Upper lobe of left lung (tissue), 6 donors: ENCODE measurements around the gene DCBLD1. TPM values are rescaled to one million over a fixed set of nuclear protein-coding genes. Genes with fewer than 3 reads are reported as not detected.
"Not testable (repeated sequence)": the region's sequence is repeated elsewhere in the genome, so short reads cannot be mapped to it uniquely, and the experiment has no call there.

ENCODE experiments used
- ATAC-seq, 2 donors: fragments of 200-7000 bp; cut with Tn5 transposase; one replicate each; pipeline ENCODE4 v1.9.1; 2022; ENCODE audit warnings: mild to moderate bottlenecking in 2 of 2, moderate library complexity in 2 of 2; ENCODE audit not compliant: low FRiP score in 2 of 2
- DNase-seq, 2 donors: peaks; one replicate each; pipeline ENCODE4 v3.0.0-alpha.2; 2019 to 2020
- H3K27ac ChIP-seq, 4 donors: fragments of 200-600 bp; sonication (generic); one replicate each; pipeline ENCODE4 v1.5.1; 2016 to 2019
- H3K27me3 ChIP-seq, 4 donors: fragments of 200-600 bp; sonication (generic); one replicate each; pipeline ENCODE4 v1.5.1; 2017 to 2019
- H3K36me3 ChIP-seq, 4 donors: fragments of 200-600 bp; sonication (generic); one replicate each; pipeline ENCODE4 v1.5.1; 2016 to 2019
- H3K4me1 ChIP-seq, 4 donors: fragments of 200-600 bp; sonication (generic); one replicate each; pipeline ENCODE4 v1.5.1; 2018 to 2019
- H3K4me3 ChIP-seq, 4 donors: fragments of 200-600 bp; sonication (generic); one replicate each; pipeline ENCODE4 v1.5.1; 2017 to 2019; ENCODE audit warnings: mild to moderate bottlenecking in 2 of 4, moderate library complexity in 1 of 4
- H3K9me3 ChIP-seq, 4 donors: fragments of 200-600 bp; sonication (generic); one replicate each; pipeline ENCODE4 v1.5.1; 2018 to 2019
- EP300 ChIP-seq, 4 donors: sonication (generic); formaldehyde crosslinking; IDR thresholded peaks; one replicate each; pipeline ENCODE4 v1.5.1; 2017; ENCODE audit warnings: antibody characterized with exemption in 4 of 4, control low read depth in 2 of 4
- POLR2A ChIP-seq, 4 donors: fragments of 450-650 bp; IDR thresholded peaks; one replicate each; pipeline ENCODE4 v1.5.1; 2016 to 2017; ENCODE audit warnings: antibody characterized with exemption in 4 of 4, mild to moderate bottlenecking in 2 of 4
- POLR2AphosphoS5 ChIP-seq, 2 donors: sonication (generic); formaldehyde crosslinking; IDR thresholded peaks; one replicate each; pipeline ENCODE4 v1.5.1; 2017; ENCODE audit warnings: antibody characterized with exemption in 2 of 2
- WGBS, 2 donors: methylation state at CpG; one replicate each; pipeline ENCODE4 v1.1.5; 2017 to 2018; 5-methylcytosine and 5-hydroxymethylcytosine counted together
- total RNA-seq, 6 donors: library from RNA; depleted of rRNA in 4 of 6; stranded (reverse); fragments of >200 nt in 4 of 6; gene quantifications; one replicate each; pipeline versions ENCODE4 v1.1.0 to v1.2.1, GENCODE V29; 2016 to 2021
- TF ChIP-seq, protein P1 (sequence below), 6 experiments: fragments of 450-650 bp in 4 of 6; fragments of 200-600 bp in 2 of 6; sonication (generic) in 2 of 6; IDR thresholded peaks; one replicate each; pipeline ENCODE4 v1.5.1; 2016 to 2019; ENCODE audit warnings: antibody characterized with exemption in 6 of 6
- donor health status: DM: no; HTN: no; CAD: no; lungs with moderate emphysema.
- donor health status: DM: no; HTN: yes; CAD: no; lungs with severe emphysema.

DCBLD1 gene
- total RNA-seq, 6 donors from 2014 or later = 12.5 to 48.1 (median 19.6) TPM

DNA sequence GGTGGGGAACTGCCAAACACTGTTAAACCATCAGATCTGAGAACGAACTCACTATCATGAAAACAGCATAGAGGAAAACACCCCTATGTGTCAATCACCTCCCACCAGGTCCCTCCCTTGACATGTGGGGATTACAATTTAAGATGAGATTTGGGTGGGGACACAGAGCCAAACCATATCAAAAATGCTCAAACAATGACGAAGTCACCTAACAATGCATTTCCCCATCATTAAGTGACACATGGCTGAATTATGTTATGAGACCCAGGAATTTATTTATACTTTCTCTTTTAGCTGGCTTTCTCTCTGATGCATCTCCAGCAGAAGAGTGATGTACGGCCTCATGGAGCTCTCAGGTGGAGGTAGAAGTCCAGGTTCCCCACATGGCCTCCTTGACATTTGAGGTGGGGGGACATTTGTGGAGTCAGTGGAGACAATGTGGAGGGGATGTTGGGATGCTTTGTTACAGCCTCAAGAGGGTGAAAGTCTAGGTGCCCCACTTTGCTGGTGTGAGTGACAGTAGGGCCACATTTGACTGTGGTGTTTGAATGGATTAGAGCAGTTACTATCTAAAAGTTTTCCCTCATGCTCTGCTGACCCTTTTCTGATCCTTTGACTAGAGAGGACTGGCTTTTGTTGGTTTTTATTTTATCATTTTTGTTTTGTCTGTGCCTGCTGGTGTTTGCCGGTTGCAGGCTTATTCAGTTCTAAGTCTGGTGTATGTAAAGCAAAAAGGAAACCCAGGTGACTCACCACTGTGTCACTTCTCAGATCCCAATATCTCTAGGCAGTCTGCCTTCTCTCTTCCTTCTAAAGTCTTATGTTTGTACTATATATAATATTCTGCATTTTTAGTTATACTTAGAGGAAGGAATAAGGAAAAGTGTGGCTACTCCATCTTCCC is 18.5 kb upstream of the DCBLD1 start:
- Histone ChIP-seq H3K9me3 (no peaks in the 10 kb centered on the region), H3K27me3 (no peaks in the 10 kb centered on the region), H3K36me3 (no peaks in the 10 kb centered on the region), H3K27ac (no peak overlapping the region), H3K4me1 (peaks cover 0 to under 1% (median 0%) of the 10 kb centered on the region in 4 donors), H3K4me3 (no peak overlapping the region)
- no peak for TF ChIP-seq POLR2A (IDR thresholded peaks at IDR 0.05)
- TF ChIP-seq, protein P1, sequence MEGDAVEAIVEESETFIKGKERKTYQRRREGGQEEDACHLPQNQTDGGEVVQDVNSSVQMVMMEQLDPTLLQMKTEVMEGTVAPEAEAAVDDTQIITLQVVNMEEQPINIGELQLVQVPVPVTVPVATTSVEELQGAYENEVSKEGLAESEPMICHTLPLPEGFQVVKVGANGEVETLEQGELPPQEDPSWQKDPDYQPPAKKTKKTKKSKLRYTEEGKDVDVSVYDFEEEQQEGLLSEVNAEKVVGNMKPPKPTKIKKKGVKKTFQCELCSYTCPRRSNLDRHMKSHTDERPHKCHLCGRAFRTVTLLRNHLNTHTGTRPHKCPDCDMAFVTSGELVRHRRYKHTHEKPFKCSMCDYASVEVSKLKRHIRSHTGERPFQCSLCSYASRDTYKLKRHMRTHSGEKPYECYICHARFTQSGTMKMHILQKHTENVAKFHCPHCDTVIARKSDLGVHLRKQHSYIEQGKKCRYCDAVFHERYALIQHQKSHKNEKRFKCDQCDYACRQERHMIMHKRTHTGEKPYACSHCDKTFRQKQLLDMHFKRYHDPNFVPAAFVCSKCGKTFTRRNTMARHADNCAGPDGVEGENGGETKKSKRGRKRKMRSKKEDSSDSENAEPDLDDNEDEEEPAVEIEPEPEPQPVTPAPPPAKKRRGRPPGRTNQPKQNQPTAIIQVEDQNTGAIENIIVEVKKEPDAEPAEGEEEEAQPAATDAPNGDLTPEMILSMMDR (IDR thresholded peaks at IDR 0.05) = no peak
- TF ChIP-seq EP300 (IDR thresholded peaks at IDR 0.05) = no peak
- no peak for TF ChIP-seq POLR2AphosphoS5 (IDR thresholded peaks at IDR 0.05)
- 70 to 76% methylated on average over 4 of the region's 4 CpGs for WGBS, 2 donors
- DNase-seq = no peak
- ATAC-seq = no peak

GRCh38 chr6:117464700-117465099 is 17.8 kb upstream of the DCBLD1 start:
- DNase-seq = no peak
- H3K27ac ChIP-seq = no peak overlapping the region
- H3K4me3 ChIP-seq = no peak overlapping the region
- no peaks in the 10 kb centered on the region for H3K9me3 ChIP-seq
- TF ChIP-seq POLR2A (IDR thresholded peaks at IDR 0.05) (no peak), POLR2AphosphoS5 (IDR thresholded peaks at IDR 0.05) (no peak), EP300 (IDR thresholded peaks at IDR 0.05) (no peak)
- TF ChIP-seq, protein P1 (IDR thresholded peaks at IDR 0.05) = no peak
- H3K4me1 ChIP-seq = peaks cover 0 to 4% (median 0%) of the 10 kb centered on the region in 4 donors
- H3K27me3 ChIP-seq = no peaks in the 10 kb centered on the region
- 67 to 74% methylated on average over 2 of the region's 2 CpGs for WGBS, 2 donors
- no peaks in the 10 kb centered on the region for H3K36me3 ChIP-seq
- no peak for ATAC-seq

GRCh38 chr6:117465691-117466090 is 16.8 kb upstream of the DCBLD1 start:
- no peak for TF ChIP-seq POLR2AphosphoS5 (IDR thresholded peaks at IDR 0.05)
- TF ChIP-seq, protein P1 (IDR thresholded peaks at IDR 0.05) = no peak
- no peak for TF ChIP-seq POLR2A (IDR thresholded peaks at IDR 0.05)
- no peak for TF ChIP-seq EP300 (IDR thresholded peaks at IDR 0.05)

GRCh38 chr6:117467876-117468275 is 14.6 kb upstream of the DCBLD1 start:
- H3K27ac ChIP-seq = no peak overlapping the region
- TF ChIP-seq, protein P1 (IDR thresholded peaks at IDR 0.05) = no peak
- TF ChIP-seq POLR2AphosphoS5 (IDR thresholded peaks at IDR 0.05) = no peak
- TF ChIP-seq POLR2A (IDR thresholded peaks at IDR 0.05) = no peak
- no peak for TF ChIP-seq EP300 (IDR thresholded peaks at IDR 0.05)
- H3K36me3 ChIP-seq = no peaks in the 10 kb centered on the region
- 87 to 91% methylated on average over 4 of the region's 4 CpGs for WGBS, 2 donors
- H3K27me3 ChIP-seq = no peaks in the 10 kb centered on the region
- no peaks in the 10 kb centered on the region for H3K9me3 ChIP-seq
- no peak for DNase-seq
- peaks cover 0 to 4% (median 0%) of the 10 kb centered on the region in 4 donors for H3K4me1 ChIP-seq
- no peak for ATAC-seq
- H3K4me3 ChIP-seq = no peak overlapping the region

More at GRCh38 chr6:117465691-117466090, 16.8 kb upstream of the DCBLD1 start:
- no peak overlapping the region for H3K27ac ChIP-seq
- H3K4me1 ChIP-seq = peaks cover 0 to 4% (median 0%) of the 10 kb centered on the region in 4 donors
- no peaks in the 10 kb centered on the region for H3K27me3 ChIP-seq
- no peak for DNase-seq
- no peak overlapping the region for H3K4me3 ChIP-seq
- WGBS, 2 donors = 26 to 32% methylated on average over 1 of the region's 1 CpG
- ATAC-seq = no peak
- no peaks in the 10 kb centered on the region for H3K9me3 ChIP-seq
- no peaks in the 10 kb centered on the region for H3K36me3 ChIP-seq

GRCh38 chr6:117468527-117468926 is 13.9 kb upstream of the DCBLD1 start:
- H3K4me1 ChIP-seq, H3K36me3 ChIP-seq, H3K4me3 ChIP-seq, H3K27me3 ChIP-seq, ATAC-seq, H3K9me3 ChIP-seq, DNase-seq, H3K27ac ChIP-seq: not testable (repeated sequence)
- 92% methylated on average over 4 of the region's 4 CpGs for WGBS, 2 donors
